ENCODE results near the gene LORICRIN.

The LORICRIN gene

GRCh38 chr1:153302308-153302707 is 42.8 kb downstream of the LORICRIN start:
- TF ChIP-seq EZH2phosphoT487 (conservative IDR thresholded peaks at IDR 0.05; ENCODE audit: low read length) (no peak), CTCF (IDR thresholded peaks at IDR 0.05; ENCODE audit: insufficient read depth, low read length, poor library complexity, severe bottlenecking) (no peak)
- no peaks in the 10 kb centered on the region for H3K9me2 ChIP-seq (replicated peaks; ENCODE audit: insufficient read depth, low read length)
- no peaks in the 10 kb centered on the region for H3K79me2 ChIP-seq (ENCODE audit: insufficient read depth, low read length)
- no peak overlapping the region for H3K9ac ChIP-seq (ENCODE audit: low read length)
- H3K27me3 ChIP-seq (ENCODE audit: low read length): no peaks in the 10 kb centered on the region
- no peaks in the 10 kb centered on the region for H3K36me3 ChIP-seq (ENCODE audit: low read length)
- no peak overlapping the region for H2AFZ ChIP-seq (ENCODE audit: low read depth, low read length, severe bottlenecking)
- H3K9me3 ChIP-seq (ENCODE audit: insufficient read depth, low read length): no peaks in the 10 kb centered on the region
- no peak overlapping the region for H3K4me2 ChIP-seq (ENCODE audit: low read depth, low read length, poor library complexity, severe bottlenecking)
- H3F3A ChIP-seq (ENCODE audit: insufficient read depth): no peaks in the 10 kb centered on the region
- no peak overlapping the region for H3K27ac ChIP-seq (ENCODE audit: low read depth, low read length)
- no peak overlapping the region for H3K4me3 ChIP-seq (ENCODE audit: insufficient read depth, low read length, poor library complexity, severe bottlenecking)
- H4K20me1 ChIP-seq (ENCODE audit: low read depth, low read length): no peaks in the 10 kb centered on the region

GRCh38 chr1:153305682-153306081 is 46.2 kb downstream of the LORICRIN start:
- no peaks in the 10 kb centered on the region for H3K36me3 ChIP-seq (ENCODE audit: low read length)
- H4K20me1 ChIP-seq (ENCODE audit: low read depth, low read length): no peaks in the 10 kb centered on the region
- no peak overlapping the region for H3K27ac ChIP-seq (ENCODE audit: low read depth, low read length)
- no peak overlapping the region for H3K4me3 ChIP-seq (ENCODE audit: insufficient read depth, low read length, poor library complexity, severe bottlenecking)
- H3K9me2 ChIP-seq (replicated peaks; ENCODE audit: insufficient read depth, low read length): no peaks in the 10 kb centered on the region
- H3K4me2 ChIP-seq (ENCODE audit: low read depth, low read length, poor library complexity, severe bottlenecking): no peak overlapping the region
- H3K27me3 ChIP-seq (ENCODE audit: low read length): no peaks in the 10 kb centered on the region
- H2AFZ ChIP-seq (ENCODE audit: low read depth, low read length, severe bottlenecking): no peak overlapping the region
- no peaks in the 10 kb centered on the region for H3K9me3 ChIP-seq (ENCODE audit: insufficient read depth, low read length)
- no peaks in the 10 kb centered on the region for H3F3A ChIP-seq (ENCODE audit: insufficient read depth)
- H3K79me2 ChIP-seq (ENCODE audit: insufficient read depth, low read length): no peaks in the 10 kb centered on the region
- no peak overlapping the region for H3K9ac ChIP-seq (ENCODE audit: low read length)
- no peak for TF ChIP-seq CTCF (IDR thresholded peaks at IDR 0.05; ENCODE audit: insufficient read depth, low read length, poor library complexity, severe bottlenecking)
- TF ChIP-seq EZH2phosphoT487 (conservative IDR thresholded peaks at IDR 0.05; ENCODE audit: low read length): no peak

- Histone ChIP-seq H3K27me3 (ENCODE audit: low read length) (no peaks in the 10 kb centered on the region), H3K4me2 (ENCODE audit: low read depth, low read length, poor library complexity, severe bottlenecking) (no peak overlapping the region)
- TF ChIP-seq CTCF (IDR thresholded peaks at IDR 0.05; ENCODE audit: insufficient read depth, low read length, poor library complexity, severe bottlenecking) (no peak), EZH2phosphoT487 (conservative IDR thresholded peaks at IDR 0.05; ENCODE audit: low read length) (no peak)
Observed at GRCh38 chr1:153306303-153307220, 47.1 kb downstream of the LORICRIN start.

More at GRCh38 chr1:153306303-153307220, 47.1 kb downstream of the LORICRIN start:
- H3K79me2 ChIP-seq (ENCODE audit: insufficient read depth, low read length): no peaks in the 10 kb centered on the region
- H3K9me3 ChIP-seq (ENCODE audit: insufficient read depth, low read length): no peaks in the 10 kb centered on the region
- no peaks in the 10 kb centered on the region for H3K36me3 ChIP-seq (ENCODE audit: low read length)
- H2AFZ ChIP-seq (ENCODE audit: low read depth, low read length, severe bottlenecking): no peak overlapping the region
- no peaks in the 10 kb centered on the region for H3F3A ChIP-seq (ENCODE audit: insufficient read depth)
- no peak overlapping the region for H3K27ac ChIP-seq (ENCODE audit: low read depth, low read length)
- H4K20me1 ChIP-seq (ENCODE audit: low read depth, low read length): no peaks in the 10 kb centered on the region
- H3K9me2 ChIP-seq (replicated peaks; ENCODE audit: insufficient read depth, low read length): no peaks in the 10 kb centered on the region
- no peak overlapping the region for H3K9ac ChIP-seq (ENCODE audit: low read length)
- no peak overlapping the region for H3K4me3 ChIP-seq (ENCODE audit: insufficient read depth, low read length, poor library complexity, severe bottlenecking)

Data from SU-DHL-6 (cell line).